DLD1 (cell line): ENCODE measurements around the gene CRYBA1.
"Not testable (repeated sequence)": the region's sequence is repeated elsewhere in the genome, so short reads cannot be mapped to it uniquely, and the experiment has no call there.

Experiments
- in situ Hi-C: cut with HindIII; loops from 2 replicates; pipeline ENCODE4 v1.10.0; 2017; ENCODE audit warnings: low sequenced_read_pairs

Gene CRYBA1

GRCh38 chr17:29246628-29247027 is at the start of gene CRYBA1:
Gene CRYBA1 (plus strand): TSS chr17:29246859. CDS start chr17:29246864, 5 bp downstream.
- in situ Hi-C loops = no loop called here

DNA sequence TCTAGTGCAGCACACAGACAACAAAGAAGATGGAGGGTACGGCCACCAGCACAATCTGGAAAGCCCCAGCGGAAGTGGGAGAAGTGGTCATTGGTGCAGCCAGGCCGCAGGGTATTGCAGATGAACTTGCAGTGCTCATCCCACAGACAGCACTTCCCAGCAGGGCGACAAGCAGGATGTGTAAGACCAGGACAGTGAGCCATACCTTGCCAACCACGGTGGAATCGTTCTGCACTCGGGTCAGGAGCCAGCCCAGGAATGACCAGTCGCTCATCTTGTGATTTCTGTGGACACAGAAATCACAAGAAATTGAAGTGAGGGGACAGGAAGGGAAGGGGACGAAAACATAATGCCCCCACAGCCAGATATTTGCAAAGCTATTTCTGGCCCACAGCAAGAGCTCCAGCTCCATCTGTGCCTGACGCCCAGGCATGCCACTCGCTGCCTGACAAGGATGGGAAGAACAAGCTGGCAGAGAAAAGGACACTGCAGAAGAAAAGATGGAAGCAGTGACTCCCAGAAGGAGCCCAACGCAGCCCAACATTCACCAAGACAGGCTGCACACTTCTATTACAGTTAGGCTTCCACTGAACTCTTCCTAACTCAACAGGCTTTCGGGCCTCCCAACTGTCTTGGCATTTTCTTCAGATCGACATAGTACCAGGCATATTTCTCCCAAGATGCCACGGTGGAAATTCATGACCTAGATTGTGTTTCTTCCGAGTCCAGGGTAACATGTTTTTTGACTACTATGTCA is 49.0 kb upstream of the CRYBA1 start:
- in situ Hi-C loops = no loop called here

GRCh38 chr17:29204068-29204804 is 42.4 kb upstream of the CRYBA1 start:
- in situ Hi-C loops = not testable (repeated sequence)

DNA sequence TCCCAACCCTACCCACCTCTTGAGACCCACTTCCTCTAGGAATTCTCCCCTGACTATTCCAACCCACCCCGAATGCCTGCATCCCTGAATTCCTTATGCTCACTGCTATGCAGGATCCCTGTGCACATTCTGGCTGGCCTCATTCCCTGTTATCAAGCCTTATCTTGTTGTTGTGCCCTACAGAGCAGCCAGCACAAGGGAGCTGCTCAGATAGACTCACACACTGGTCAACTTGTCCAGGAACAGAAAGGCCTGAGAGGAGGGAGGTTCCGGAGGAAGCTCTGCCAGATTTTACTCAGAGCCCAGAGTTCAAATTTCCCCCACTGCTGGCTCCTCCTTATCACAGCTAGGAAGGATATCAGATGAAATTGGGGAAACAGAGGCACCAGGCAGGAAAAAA is 41.6 kb upstream of the CRYBA1 start:
- in situ Hi-C loops = no loop called here

GRCh38 chr17:29207975-29208374 is 38.7 kb upstream of the CRYBA1 start:
- in situ Hi-C loops = no loop called here

GRCh38 chr17:29209073-29209472 is 37.6 kb upstream of the CRYBA1 start:
- in situ Hi-C loops = no loop called here

GRCh38 chr17:29210879-29211278 is 35.8 kb upstream of the CRYBA1 start:
- in situ Hi-C loops = no loop called here

DNA sequence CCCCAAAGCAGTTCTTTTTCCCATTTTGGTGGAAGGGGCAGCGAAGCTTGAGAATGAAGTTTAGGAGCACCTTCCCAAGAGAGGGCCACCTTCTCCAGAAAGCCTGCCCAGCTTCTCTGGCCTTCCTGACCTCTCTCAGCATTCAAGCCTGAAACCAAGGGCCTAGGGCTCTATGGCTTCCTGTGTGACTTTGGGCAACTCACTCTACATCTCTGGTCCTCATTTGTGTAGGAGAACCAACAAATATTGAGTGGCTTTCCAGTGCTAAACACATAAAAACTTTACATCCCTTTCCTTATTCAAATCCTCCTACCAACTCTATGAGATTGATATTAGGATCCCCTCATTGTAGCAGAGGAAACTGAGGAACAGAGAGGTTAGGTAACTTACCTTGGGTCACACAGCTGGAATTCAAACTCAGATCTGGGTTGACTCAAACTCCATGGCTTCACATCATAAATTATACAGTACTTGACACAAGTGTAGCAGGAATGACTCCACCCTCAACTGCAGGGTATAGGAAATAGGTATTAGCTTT is 34.5 kb upstream of the CRYBA1 start:
- in situ Hi-C loops = no loop called here

- in situ Hi-C loops = no loop called here
Measured at GRCh38 chr17:29212681-29213121, 34.0 kb upstream of the CRYBA1 start.

DNA sequence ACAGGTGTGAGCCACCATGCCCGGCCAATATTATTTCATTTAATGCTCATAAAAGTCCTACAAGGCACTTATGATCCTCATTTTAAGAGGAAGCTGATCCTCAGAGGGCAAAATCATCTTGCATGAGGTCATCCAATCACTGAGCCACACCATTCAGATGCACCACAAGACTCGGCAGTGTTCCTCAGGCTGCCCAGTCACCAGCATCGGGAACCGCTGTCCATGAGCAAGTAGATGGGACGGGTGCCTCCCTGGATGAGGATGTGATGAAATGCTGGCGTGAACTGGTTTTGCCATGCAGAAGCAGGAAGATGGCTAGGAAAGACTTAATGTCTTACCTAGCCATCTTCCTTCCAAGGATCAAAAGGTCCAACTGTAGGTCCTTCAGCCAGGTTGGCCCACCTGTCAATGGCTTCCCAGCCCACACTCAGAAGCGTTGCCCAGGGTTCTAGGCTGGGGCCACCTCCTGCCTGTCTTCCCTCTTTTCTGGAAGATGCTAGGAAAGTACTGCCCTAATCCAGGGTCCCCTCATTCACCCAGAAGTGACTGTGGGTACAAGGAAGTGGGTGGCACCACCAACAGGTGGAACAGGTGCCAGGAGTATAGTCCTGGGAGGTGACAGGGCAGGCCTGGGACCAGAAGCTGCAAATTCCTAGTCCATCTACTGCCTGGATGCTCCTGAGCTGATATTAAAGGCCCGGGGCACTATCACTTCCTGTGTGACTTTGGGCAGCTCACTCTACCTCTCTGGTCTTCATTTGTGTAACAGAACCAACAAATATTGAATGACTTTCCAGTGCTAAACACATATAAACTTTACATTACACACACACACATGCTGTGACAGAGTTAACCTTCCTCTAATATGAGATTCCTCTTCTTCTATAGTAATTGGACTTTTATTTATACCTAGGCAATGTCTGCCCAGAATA is 32.2 kb upstream of the CRYBA1 start:
- in situ Hi-C loops = no loop called here

GRCh38 chr17:29215174-29215573 is 31.5 kb upstream of the CRYBA1 start:
- in situ Hi-C loops = no loop called here

DNA sequence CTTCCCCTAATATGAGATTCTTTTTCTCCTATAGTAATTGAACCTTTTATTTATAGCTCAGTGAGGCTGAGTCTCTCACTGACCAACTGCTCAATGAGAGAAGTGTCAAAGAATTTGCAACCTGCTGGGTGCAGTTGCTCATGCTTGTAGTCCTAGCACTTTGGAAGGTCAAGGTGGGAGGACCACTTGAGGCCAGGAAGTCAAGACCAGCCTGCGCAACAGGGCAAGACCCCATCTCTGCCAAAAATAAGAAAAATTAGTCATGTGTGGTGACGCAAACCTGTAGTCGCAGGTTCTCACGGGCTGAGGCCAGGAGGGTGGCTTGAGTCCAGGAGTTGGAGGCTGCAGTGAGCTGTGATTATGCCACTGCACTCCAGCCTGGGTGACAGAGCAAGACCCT is 30.9 kb upstream of the CRYBA1 start:
- in situ Hi-C loops = no loop called here

- in situ Hi-C loops = no loop called here
Measured at GRCh38 chr17:29216181-29216580, 30.5 kb upstream of the CRYBA1 start.

GRCh38 chr17:29216856-29217255 is 29.8 kb upstream of the CRYBA1 start:
- in situ Hi-C loops = no loop called here

- in situ Hi-C loops = no loop called here
Measured at GRCh38 chr17:29219378-29220047, 27.1 kb upstream of the CRYBA1 start.

GRCh38 chr17:29221338-29221737 is 25.3 kb upstream of the CRYBA1 start:
- in situ Hi-C loops = not testable (repeated sequence)

GRCh38 chr17:29225396-29225795 is 21.3 kb upstream of the CRYBA1 start:
- in situ Hi-C loops = no loop called here

DNA sequence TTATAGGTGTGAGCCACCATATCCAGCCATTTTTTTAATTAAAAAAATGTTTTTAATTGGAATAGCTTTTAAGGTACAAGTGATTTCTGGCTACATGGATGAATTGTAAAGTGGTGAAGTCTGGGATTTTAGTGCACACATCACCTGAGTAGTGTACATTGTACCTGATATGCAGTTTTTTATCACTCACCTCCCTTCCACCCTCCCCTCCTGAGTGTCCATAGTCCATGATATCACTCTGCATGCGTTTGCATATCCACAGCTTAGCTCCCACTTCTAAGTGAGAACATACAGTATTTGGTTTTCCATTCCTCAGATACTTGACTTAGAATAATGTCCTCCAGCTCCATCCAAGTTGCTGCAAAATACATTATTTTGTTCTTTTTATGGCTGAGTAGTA is 13.4 kb upstream of the CRYBA1 start:
- in situ Hi-C loops = no loop called here

GRCh38 chr17:29234972-29235371 is 11.7 kb upstream of the CRYBA1 start:
- in situ Hi-C loops = not testable (repeated sequence)

DNA sequence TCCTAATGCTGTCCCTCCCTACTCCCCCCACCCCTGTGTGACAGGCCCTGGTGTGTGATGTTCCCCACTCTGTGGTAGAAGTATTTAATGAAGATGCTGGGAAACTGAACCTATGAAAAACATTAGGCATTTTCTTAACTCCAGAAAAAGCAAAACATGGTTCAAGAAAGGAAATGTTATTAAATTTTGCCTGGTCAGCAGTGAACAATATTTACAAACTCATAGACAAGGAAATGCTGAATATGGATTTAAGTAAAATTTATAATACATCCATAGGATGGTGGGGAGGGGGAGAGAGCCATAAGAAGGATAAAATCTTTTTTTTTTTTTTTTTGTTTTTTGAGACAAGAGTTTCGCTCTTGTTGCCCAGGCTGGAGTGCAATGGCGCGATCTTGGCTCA is 10.8 kb upstream of the CRYBA1 start:
- in situ Hi-C loops = no loop called here
